Breast epithelium (tissue), 3 donors: ENCODE results near the gene AGFG1.

Experiments used
- CTCF ChIP-seq, 3 donors: fragments of 450-650 bp; IDR thresholded peaks; one replicate each; pipeline ENCODE4 v1.5.1; 2016 to 2017; ENCODE audit warnings: antibody characterized with exemption in 3 of 3, mild to moderate bottlenecking in 3 of 3, moderate library complexity in 3 of 3
- POLR2A ChIP-seq: fragments of 450-650 bp; IDR thresholded peaks from one replicate; pipeline ENCODE4 v1.6.1; 2016; ENCODE audit warnings: antibody characterized with exemption, mild to moderate bottlenecking, moderate library complexity
- POLR2AphosphoS5 ChIP-seq, 3 donors: sonication (generic); formaldehyde crosslinking; IDR thresholded peaks; one replicate each; pipeline ENCODE4 v1.6.1; 2017; ENCODE audit warnings: antibody characterized with exemption in 3 of 3

GRCh38 chr2:227462462-227462951 lies 9.4 kb upstream of the AGFG1 start:
- no peak for TF ChIP-seq POLR2A
- TF ChIP-seq CTCF (IDR thresholded peaks at IDR 0.05): no peak
- no peak for TF ChIP-seq POLR2AphosphoS5 (IDR thresholded peaks at IDR 0.05)
